Erythroblast (primary cell): ENCODE results near the gene OR8J3.

Source experiments
- GATA1 ChIP-seq: IDR thresholded peaks from 2 replicates; pipeline ENCODE4 v1.6.1; 2011; ENCODE audit warnings: low read depth, mild to moderate bottlenecking, control low read depth, low read length, moderate library complexity
- POLR2A ChIP-seq: IDR thresholded peaks from 2 replicates; pipeline ENCODE4 v1.6.1; 2011; ENCODE audit warnings: mild to moderate bottlenecking, low read length

GRCh38 chr11:56089697-56090096 lies 50.3 kb downstream of the OR8J3 start:
- TF ChIP-seq POLR2A (no peak), GATA1 (no peak)
